ENCODE results near the gene SPATA31C2.
"Not testable (repeated sequence)": the region's sequence is repeated elsewhere in the genome, so short reads cannot be mapped to it uniquely, and the experiment has no call there.

Gene SPATA31C2

GRCh38 chr9:88138375-88138774 lies at the start of gene SPATA31C2:
Gene SPATA31C2 (minus strand): TSS chr9:88138475. CDS start chr9:88138446, 29 bp downstream.
- DNase-seq, result not testable (repeated sequence)

- no peak for DNase-seq
Observed at GRCh38 chr9:88187631-88188030, 49.4 kb upstream of the SPATA31C2 start.

GRCh38 chr9:88186495-88187110 lies 48.3 kb upstream of the SPATA31C2 start:
- DNase-seq, result no peak

- peak; percentile 7 for DNase-seq
Observed at GRCh38 chr9:88184976-88185375, 46.7 kb upstream of the SPATA31C2 start.

- no peak for DNase-seq
Observed at GRCh38 chr9:88183798-88184495, 45.7 kb upstream of the SPATA31C2 start.

GRCh38 chr9:88182501-88182900 lies 44.2 kb upstream of the SPATA31C2 start:
- no peak for DNase-seq

- no peak for DNase-seq
Observed at GRCh38 chr9:88180081-88180765, 41.9 kb upstream of the SPATA31C2 start.

GRCh38 chr9:88179062-88179521 lies 40.8 kb upstream of the SPATA31C2 start:
- DNase-seq, result no peak

GRCh38 chr9:88178641-88179040 lies 40.4 kb upstream of the SPATA31C2 start:
- no peak for DNase-seq

- DNase-seq, result no peak
Observed at GRCh38 chr9:88177371-88177770, 39.1 kb upstream of the SPATA31C2 start.

GRCh38 chr9:88174324-88174723 lies 36.0 kb upstream of the SPATA31C2 start:
- no peak for DNase-seq

GRCh38 chr9:88173378-88173999 lies 35.2 kb upstream of the SPATA31C2 start:
- DNase-seq, result peak; percentile 88

GRCh38 chr9:88169700-88170099 lies 31.4 kb upstream of the SPATA31C2 start:
- DNase-seq, result no peak

- DNase-seq, result no peak
Observed at GRCh38 chr9:88168564-88168963, 30.3 kb upstream of the SPATA31C2 start.

GRCh38 chr9:88166660-88167059 lies 28.4 kb upstream of the SPATA31C2 start:
- no peak for DNase-seq

- no peak for DNase-seq
Observed at GRCh38 chr9:88164850-88165249, 26.6 kb upstream of the SPATA31C2 start.

- DNase-seq, result peak; percentile 43
Observed at GRCh38 chr9:88161144-88161543, 22.9 kb upstream of the SPATA31C2 start.

- DNase-seq, result no peak
Observed at GRCh38 chr9:88143957-88144625, 5.8 kb upstream of the SPATA31C2 start.

GRCh38 chr9:88143179-88143578 lies 4.9 kb upstream of the SPATA31C2 start:
- DNase-seq, result no peak

- peak; percentile 54 for DNase-seq
Observed at GRCh38 chr9:88133552-88133951, 4.7 kb downstream of the SPATA31C2 start.

GRCh38 chr9:88129556-88129955 lies 8.7 kb downstream of the SPATA31C2 start:
- DNase-seq, result not testable (repeated sequence)

- DNase-seq, result not testable (repeated sequence)
Observed at GRCh38 chr9:88127700-88128300, 10.5 kb downstream of the SPATA31C2 start.

All from OCI-M1 (cell line).